ENCODE measurements around the gene TSPAN17. TPM values are rescaled to one million over a fixed set of nuclear protein-coding genes. Genes with fewer than 3 reads are reported as not detected.

Gene TSPAN17
- total RNA-seq, 2 donors from 2014 or later = 17.6 to 38.1 TPM

- intact Hi-C loops (cut with DNase I) = no loop called here
- Histone ChIP-seq H3K9me3 (no peaks in the 10 kb centered on the region), H3K27me3 (replicated peaks; ENCODE audit: insufficient read depth) (peaks cover 28% of the 10 kb centered on the region), H3K4me3 (no peak overlapping the region), H3K36me3 (no peaks in the 10 kb centered on the region), H3K27ac (no peak overlapping the region), H3K4me1 (replicated peaks) (no peaks in the 10 kb centered on the region)
- DNase-seq (ENCODE audit: low spot score) = no peak
- TF ChIP-seq POLR2AphosphoS5 (IDR thresholded peaks at IDR 0.05) (no peak), POLR2A (IDR thresholded peaks at IDR 0.05) (no peak), CTCF (IDR thresholded peaks at IDR 0.05) (no peak)
- WGBS = 58% methylated on average over 13 of the region's 13 CpGs
Measured at GRCh38 chr5:176621661-176622079, 25.6 kb upstream of the TSPAN17 start.

GRCh38 chr5:176624142-176624541 is 23.1 kb upstream of the TSPAN17 start:
- Histone ChIP-seq H3K4me3 (no peak overlapping the region), H3K9me3 (no peaks in the 10 kb centered on the region), H3K27me3 (replicated peaks; ENCODE audit: insufficient read depth) (peaks cover 38% of the 10 kb centered on the region), H3K4me1 (replicated peaks) (no peaks in the 10 kb centered on the region), H3K36me3 (no peaks in the 10 kb centered on the region), H3K27ac (no peak overlapping the region)
- no peak for TF ChIP-seq POLR2AphosphoS5 (IDR thresholded peaks at IDR 0.05)
- no peak for TF ChIP-seq CTCF (IDR thresholded peaks at IDR 0.05)
- TF ChIP-seq POLR2A (IDR thresholded peaks at IDR 0.05) = no peak
- WGBS = 64% methylated on average over 4 of the region's 4 CpGs
- DNase-seq (ENCODE audit: low spot score) = no peak
- intact Hi-C loops (cut with DNase I) = no loop called here

GRCh38 chr5:176624938-176625337 is 22.3 kb upstream of the TSPAN17 start:
- no peak for DNase-seq (ENCODE audit: low spot score)
- no peak overlapping the region for H3K27ac ChIP-seq
- H3K27me3 ChIP-seq (replicated peaks; ENCODE audit: insufficient read depth) = peaks cover 36% of the 10 kb centered on the region
- intact Hi-C loops (cut with DNase I) = no loop called here
- no peaks in the 10 kb centered on the region for H3K36me3 ChIP-seq
- TF ChIP-seq POLR2AphosphoS5 (IDR thresholded peaks at IDR 0.05) (no peak), CTCF (IDR thresholded peaks at IDR 0.05) (no peak), POLR2A (IDR thresholded peaks at IDR 0.05) (no peak)
- no peak overlapping the region for H3K4me3 ChIP-seq
- H3K4me1 ChIP-seq (replicated peaks) = no peaks in the 10 kb centered on the region
- no peaks in the 10 kb centered on the region for H3K9me3 ChIP-seq
- WGBS = 57% methylated on average over 9 of the region's 9 CpGs

GRCh38 chr5:176625512-176625911 is 21.8 kb upstream of the TSPAN17 start:
- DNase-seq (ENCODE audit: low spot score) = no peak
- Histone ChIP-seq H3K4me3 (no peak overlapping the region), H3K27me3 (replicated peaks; ENCODE audit: insufficient read depth) (peaks cover 33% of the 10 kb centered on the region), H3K36me3 (no peaks in the 10 kb centered on the region), H3K4me1 (replicated peaks) (no peaks in the 10 kb centered on the region), H3K9me3 (no peaks in the 10 kb centered on the region), H3K27ac (no peak overlapping the region)
- TF ChIP-seq POLR2AphosphoS5 (IDR thresholded peaks at IDR 0.05) = no peak
- no peak for TF ChIP-seq POLR2A (IDR thresholded peaks at IDR 0.05)
- TF ChIP-seq CTCF (IDR thresholded peaks at IDR 0.05) = no peak
- intact Hi-C loops (cut with DNase I) = no loop called here
- WGBS = 81% methylated on average over 2 of the region's 2 CpGs

GRCh38 chr5:176625966-176626875 is 21.1 kb upstream of the TSPAN17 start:
- intact Hi-C loops (cut with DNase I) = no loop called here
- 38% methylated on average over 25 of the region's 25 CpGs for WGBS
- DNase-seq (ENCODE audit: low spot score) = no peak
- peaks cover 26% of the 10 kb centered on the region for H3K27me3 ChIP-seq (replicated peaks; ENCODE audit: insufficient read depth)
- no peaks in the 10 kb centered on the region for H3K9me3 ChIP-seq
- H3K4me1 ChIP-seq (replicated peaks) = no peaks in the 10 kb centered on the region
- H3K27ac ChIP-seq = no peak overlapping the region
- no peak overlapping the region for H3K4me3 ChIP-seq
- H3K36me3 ChIP-seq = no peaks in the 10 kb centered on the region
- TF ChIP-seq CTCF (IDR thresholded peaks at IDR 0.05) (no peak), POLR2AphosphoS5 (IDR thresholded peaks at IDR 0.05) (no peak), POLR2A (IDR thresholded peaks at IDR 0.05) (no peak)
